ENCODE measurements around the gene FAM222A.
A peak's percentile ranks its signal among the peaks of the same experiment; 100 is the strongest.

Gene FAM222A

GRCh38 chr12:109798691-109799090 is 85.1 kb downstream of the FAM222A start:
- H3K79me2 ChIP-seq (ENCODE audit: control insufficient read depth, insufficient read depth, low read length), result no peaks in the 10 kb centered on the region
- H3K56ac ChIP-seq (ENCODE audit: low read length), result no peak overlapping the region
- no CpG with 5 or more reads among the region's 20 CpGs for WGBS (ENCODE audit: extremely low coverage, insufficient coverage, low lambda C conversion rate)
- no peak overlapping the region for H4K5ac ChIP-seq (ENCODE audit: low read length)
- H3K27ac ChIP-seq (ENCODE audit: low read depth, low read length), result no peak overlapping the region
- no peak overlapping the region for H2BK15ac ChIP-seq (replicated peaks; ENCODE audit: low read depth)
- no peak overlapping the region for H2AK5ac ChIP-seq (ENCODE audit: low read length)
- no peak overlapping the region for H3K23ac ChIP-seq (ENCODE audit: low read length)
- no peak overlapping the region for H3K9ac ChIP-seq (ENCODE audit: low read length)
- no peak overlapping the region for H3K4me3 ChIP-seq (ENCODE audit: low read length)
- H2BK120ac ChIP-seq (ENCODE audit: low read depth, low read length), result no peak overlapping the region
- H3K36me3 ChIP-seq (ENCODE audit: control insufficient read depth, insufficient read depth, low read length), result no peaks in the 10 kb centered on the region
- H3K79me1 ChIP-seq (ENCODE audit: low read length), result no peaks in the 10 kb centered on the region
- no peak overlapping the region for H2BK5ac ChIP-seq (ENCODE audit: low read length)
- H3K4me2 ChIP-seq (ENCODE audit: low read length), result no peak overlapping the region
- DNase-seq, result no peak
- H4K8ac ChIP-seq (ENCODE audit: low read depth, low read length), result no peak overlapping the region
- no peaks in the 10 kb centered on the region for H3K4me1 ChIP-seq (ENCODE audit: control insufficient read depth, low read depth, low read length)
- H3K27me3 ChIP-seq (ENCODE audit: insufficient read depth, low read length, poor library complexity), result no peaks in the 10 kb centered on the region
- no peak overlapping the region for H3K18ac ChIP-seq (ENCODE audit: low read length)
- H3K4ac ChIP-seq (ENCODE audit: low read depth, low read length), result no peak overlapping the region

- Histone ChIP-seq H3K27me3 (ENCODE audit: insufficient read depth, low read length, poor library complexity) (no peaks in the 10 kb centered on the region), H3K4ac (ENCODE audit: low read depth, low read length) (no peak overlapping the region), H3K23ac (ENCODE audit: low read length) (no peak overlapping the region), H3K4me3 (ENCODE audit: low read length) (no peak overlapping the region), H3K79me2 (ENCODE audit: control insufficient read depth, insufficient read depth, low read length) (no peaks in the 10 kb centered on the region), H3K79me1 (ENCODE audit: low read length) (no peaks in the 10 kb centered on the region), H3K56ac (ENCODE audit: low read length) (no peak overlapping the region), H3K36me3 (ENCODE audit: control insufficient read depth, insufficient read depth, low read length) (no peaks in the 10 kb centered on the region), H3K18ac (ENCODE audit: low read length) (no peak overlapping the region), H2BK5ac (ENCODE audit: low read length) (no peak overlapping the region), H3K27ac (ENCODE audit: low read depth, low read length) (no peak overlapping the region), H4K8ac (ENCODE audit: low read depth, low read length) (no peak overlapping the region), H3K9ac (ENCODE audit: low read length) (no peak overlapping the region), H2BK120ac (ENCODE audit: low read depth, low read length) (no peak overlapping the region), H4K5ac (ENCODE audit: low read length) (no peak overlapping the region), H3K4me2 (ENCODE audit: low read length) (no peak overlapping the region), H2AK5ac (ENCODE audit: low read length) (no peak overlapping the region), H2BK15ac (replicated peaks; ENCODE audit: low read depth) (no peak overlapping the region), H3K4me1 (ENCODE audit: control insufficient read depth, low read depth, low read length) (no peaks in the 10 kb centered on the region)
- DNase-seq, result no peak
- WGBS (ENCODE audit: extremely low coverage, insufficient coverage, low lambda C conversion rate), result no CpG with 5 or more reads among the region's 13 CpGs
Observed at GRCh38 chr12:109800536-109800935, 86.9 kb downstream of the FAM222A start.

- Histone ChIP-seq H3K23ac (ENCODE audit: low read length) (no peak overlapping the region), H3K79me1 (ENCODE audit: low read length) (no peaks in the 10 kb centered on the region), H3K4me2 (ENCODE audit: low read length) (no peak overlapping the region), H3K9ac (ENCODE audit: low read length) (no peak overlapping the region), H4K8ac (ENCODE audit: low read depth, low read length) (no peak overlapping the region), H3K79me2 (ENCODE audit: control insufficient read depth, insufficient read depth, low read length) (no peaks in the 10 kb centered on the region), H3K36me3 (ENCODE audit: control insufficient read depth, insufficient read depth, low read length) (no peaks in the 10 kb centered on the region), H2BK15ac (replicated peaks; ENCODE audit: low read depth) (no peak overlapping the region), H4K5ac (ENCODE audit: low read length) (no peak overlapping the region), H3K4ac (ENCODE audit: low read depth, low read length) (no peak overlapping the region), H3K4me3 (ENCODE audit: low read length) (no peak overlapping the region), H2AK5ac (ENCODE audit: low read length) (no peak overlapping the region), H2BK5ac (ENCODE audit: low read length) (no peak overlapping the region), H3K4me1 (ENCODE audit: control insufficient read depth, low read depth, low read length) (no peaks in the 10 kb centered on the region), H3K27me3 (ENCODE audit: insufficient read depth, low read length, poor library complexity) (no peaks in the 10 kb centered on the region), H3K18ac (ENCODE audit: low read length) (no peak overlapping the region), H3K56ac (ENCODE audit: low read length) (no peak overlapping the region), H2BK120ac (ENCODE audit: low read depth, low read length) (no peak overlapping the region), H3K27ac (ENCODE audit: low read depth, low read length) (no peak overlapping the region)
- no CpG with 5 or more reads among the region's 15 CpGs for WGBS (ENCODE audit: extremely low coverage, insufficient coverage, low lambda C conversion rate)
- DNase-seq, result no peak
Observed at GRCh38 chr12:109802828-109803227, 89.2 kb downstream of the FAM222A start.

GRCh38 chr12:109803678-109804077 is 90.1 kb downstream of the FAM222A start:
- no peak overlapping the region for H4K5ac ChIP-seq (ENCODE audit: low read length)
- no peaks in the 10 kb centered on the region for H3K79me1 ChIP-seq (ENCODE audit: low read length)
- H3K23ac ChIP-seq (ENCODE audit: low read length), result no peak overlapping the region
- no peak overlapping the region for H3K27ac ChIP-seq (ENCODE audit: low read depth, low read length)
- no peak overlapping the region for H3K4ac ChIP-seq (ENCODE audit: low read depth, low read length)
- no peak overlapping the region for H3K9ac ChIP-seq (ENCODE audit: low read length)
- no peak overlapping the region for H4K8ac ChIP-seq (ENCODE audit: low read depth, low read length)
- H2BK15ac ChIP-seq (replicated peaks; ENCODE audit: low read depth), result no peak overlapping the region
- H3K27me3 ChIP-seq (ENCODE audit: insufficient read depth, low read length, poor library complexity), result no peaks in the 10 kb centered on the region
- H2BK5ac ChIP-seq (ENCODE audit: low read length), result no peak overlapping the region
- no peaks in the 10 kb centered on the region for H3K79me2 ChIP-seq (ENCODE audit: control insufficient read depth, insufficient read depth, low read length)
- H3K36me3 ChIP-seq (ENCODE audit: control insufficient read depth, insufficient read depth, low read length), result no peaks in the 10 kb centered on the region
- H3K4me1 ChIP-seq (ENCODE audit: control insufficient read depth, low read depth, low read length), result no peaks in the 10 kb centered on the region
- no peak overlapping the region for H3K56ac ChIP-seq (ENCODE audit: low read length)
- H3K4me3 ChIP-seq (ENCODE audit: low read length), result no peak overlapping the region
- H2AK5ac ChIP-seq (ENCODE audit: low read length), result no peak overlapping the region
- no CpG with 5 or more reads among the region's 3 CpGs for WGBS (ENCODE audit: extremely low coverage, insufficient coverage, low lambda C conversion rate)
- no peak overlapping the region for H3K18ac ChIP-seq (ENCODE audit: low read length)
- no peak for DNase-seq
- H2BK120ac ChIP-seq (ENCODE audit: low read depth, low read length), result no peak overlapping the region
- no peak overlapping the region for H3K4me2 ChIP-seq (ENCODE audit: low read length)

GRCh38 chr12:109804820-109805761 is 91.5 kb downstream of the FAM222A start:
- H2BK15ac ChIP-seq (replicated peaks; ENCODE audit: low read depth), result no peak overlapping the region
- no peak overlapping the region for H4K5ac ChIP-seq (ENCODE audit: low read length)
- H3K9ac ChIP-seq (ENCODE audit: low read length), result no peak overlapping the region
- H3K56ac ChIP-seq (ENCODE audit: low read length), result peak overlapping the region; percentile 34
- no peak overlapping the region for H3K4me3 ChIP-seq (ENCODE audit: low read length)
- no peak overlapping the region for H4K8ac ChIP-seq (ENCODE audit: low read depth, low read length)
- no peaks in the 10 kb centered on the region for H3K4me1 ChIP-seq (ENCODE audit: control insufficient read depth, low read depth, low read length)
- no peak overlapping the region for H2BK5ac ChIP-seq (ENCODE audit: low read length)
- peak; percentile 65 for DNase-seq
- no peak overlapping the region for H3K18ac ChIP-seq (ENCODE audit: low read length)
- H2BK120ac ChIP-seq (ENCODE audit: low read depth, low read length), result no peak overlapping the region
- no peaks in the 10 kb centered on the region for H3K36me3 ChIP-seq (ENCODE audit: control insufficient read depth, insufficient read depth, low read length)
- H3K27me3 ChIP-seq (ENCODE audit: insufficient read depth, low read length, poor library complexity), result no peaks in the 10 kb centered on the region
- no peaks in the 10 kb centered on the region for H3K79me1 ChIP-seq (ENCODE audit: low read length)
- WGBS (ENCODE audit: extremely low coverage, insufficient coverage, low lambda C conversion rate), result no CpG with 5 or more reads among the region's 12 CpGs
- no peak overlapping the region for H3K4me2 ChIP-seq (ENCODE audit: low read length)
- H3K27ac ChIP-seq (ENCODE audit: low read depth, low read length), result no peak overlapping the region
- H3K4ac ChIP-seq (ENCODE audit: low read depth, low read length), result no peak overlapping the region
- H3K23ac ChIP-seq (ENCODE audit: low read length), result no peak overlapping the region
- no peaks in the 10 kb centered on the region for H3K79me2 ChIP-seq (ENCODE audit: control insufficient read depth, insufficient read depth, low read length)
- no peak overlapping the region for H2AK5ac ChIP-seq (ENCODE audit: low read length)

Data from mesendoderm (in vitro differentiated cells).